HepG2 (cell line): ENCODE results near the gene SSH3. TPM values are rescaled to one million over a fixed set of nuclear protein-coding genes. Genes with fewer than 3 reads are reported as not detected.
A peak's percentile ranks its signal among the peaks of the same experiment; 100 is the strongest.

Source experiments
- ARNT2 ChIP-seq: sonication (generic); formaldehyde crosslinking; IDR thresholded peaks from 2 replicates; pipeline ENCODE4 v1.8.0; 2022; ENCODE audit warnings: mild to moderate bottlenecking, low read depth, missing genetic modification reagents, moderate library complexity
- ATF5 ChIP-seq: sonication (generic); formaldehyde crosslinking; IDR thresholded peaks from 2 replicates; pipeline ENCODE4 v1.4.0; 2020; ENCODE audit warnings: mild to moderate bottlenecking, low read depth, missing genetic modification reagents
- ATF7-NPFF ChIP-seq: sonication (generic); formaldehyde crosslinking; IDR thresholded peaks from 2 replicates; pipeline ENCODE4 v1.8.1; 2023; ENCODE audit warnings: mild to moderate bottlenecking, low read depth, missing genetic modification reagents, moderate library complexity
- CBX1 ChIP-seq: IDR thresholded peaks from one replicate; pipeline ENCODE4 v1.6.1; 2016; ENCODE audit warnings: antibody characterized with exemption, low read depth
- CENPX ChIP-seq: sonication (generic); formaldehyde crosslinking; IDR thresholded peaks from 2 replicates; pipeline ENCODE4 v1.9.0; 2021; ENCODE audit warnings: mild to moderate bottlenecking, missing genetic modification reagents, moderate library complexity
- ELF1 ChIP-seq: sonication (generic); formaldehyde crosslinking; IDR thresholded peaks from 2 replicates; pipeline ENCODE4 v1.4.0; 2020; ENCODE audit warnings: missing genetic modification reagents
- FLYWCH1 ChIP-seq: sonication (generic); formaldehyde crosslinking; IDR thresholded peaks from 2 replicates; pipeline ENCODE4 v1.8.1; 2023; ENCODE audit warnings: mild to moderate bottlenecking, missing genetic modification reagents
- FOXA1 ChIP-seq, 2 experiments: fragments of 450-650 bp in 1 of 2; sonication (generic) in 1 of 2; formaldehyde crosslinking in 1 of 2; IDR thresholded peaks; 2 replicates each; pipeline versions ENCODE4 v1.4.0 to v1.6.1; 2016 to 2020; ENCODE audit warnings: missing genetic modification reagents in 1 of 2
- FOXP1 ChIP-seq, 2 experiments: fragments of 450-650 bp in 1 of 2; IDR thresholded peaks; 2 replicates each; pipeline ENCODE4 v1.6.1; 2017 to 2018; ENCODE audit warnings: antibody characterized with exemption in 1 of 2
- HOXA5 ChIP-seq: sonication (generic); formaldehyde crosslinking; IDR thresholded peaks from 2 replicates; pipeline ENCODE4 v1.4.0; 2020; ENCODE audit warnings: missing genetic modification reagents
- IRF2 ChIP-seq: IDR thresholded peaks from 2 replicates; pipeline ENCODE4 v1.6.1; 2018; ENCODE audit warnings: missing genetic modification reagents, missing compliant biosample characterization
- KAT8 ChIP-seq: IDR thresholded peaks from 2 replicates; pipeline ENCODE4 v1.6.1; 2016; ENCODE audit warnings: missing genetic modification reagents, missing compliant biosample characterization
- MED8 ChIP-seq: sonication (generic); formaldehyde crosslinking; IDR thresholded peaks from 2 replicates; pipeline ENCODE4 v1.8.1; 2023; ENCODE audit warnings: mild to moderate bottlenecking, missing genetic modification reagents; ENCODE audit not compliant: insufficient replicate concordance
- NFKB2 ChIP-seq: sonication (generic); formaldehyde crosslinking; IDR thresholded peaks from 2 replicates; pipeline ENCODE4 v1.4.0; 2020; ENCODE audit warnings: missing genetic modification reagents, borderline replicate concordance
- PAX8 ChIP-seq: sonication (generic); formaldehyde crosslinking; IDR thresholded peaks from 2 replicates; pipeline ENCODE4 v1.8.0; 2022; ENCODE audit warnings: mild to moderate bottlenecking, missing genetic modification reagents, borderline replicate concordance
- SNAPC5 ChIP-seq: sonication (generic); formaldehyde crosslinking; IDR thresholded peaks from 2 replicates; pipeline ENCODE4 v1.8.1; 2023; ENCODE audit warnings: mild to moderate bottlenecking, missing genetic modification reagents, borderline replicate concordance
- SP140L ChIP-seq: sonication (generic); formaldehyde crosslinking; IDR thresholded peaks from 2 replicates; pipeline ENCODE4 v1.4.0; 2020; ENCODE audit warnings: missing genetic modification reagents, borderline replicate concordance
- THAP9 ChIP-seq: sonication (generic); formaldehyde crosslinking; IDR thresholded peaks from 2 replicates; pipeline ENCODE4; 2020; ENCODE audit warnings: missing genetic modification reagents, mild to moderate bottlenecking, borderline replicate concordance
- ZFP82 ChIP-seq: sonication (generic); formaldehyde crosslinking; IDR thresholded peaks from 2 replicates; pipeline ENCODE4 v1.5.1; 2020; ENCODE audit warnings: mild to moderate bottlenecking, missing genetic modification reagents, borderline replicate concordance
- ZFX ChIP-seq: sonication (generic); formaldehyde crosslinking; IDR thresholded peaks from 2 replicates; pipeline ENCODE4 v1.4.0; 2020; ENCODE audit warnings: mild to moderate bottlenecking, low read depth, missing genetic modification reagents, moderate library complexity
- ZIK1 ChIP-seq: sonication (generic); formaldehyde crosslinking; IDR thresholded peaks from 2 replicates; pipeline ENCODE4 v1.5.0; 2020; ENCODE audit warnings: mild to moderate bottlenecking, low read depth, missing genetic modification reagents, borderline replicate concordance
- ZNF251 ChIP-seq: sonication (generic); formaldehyde crosslinking; IDR thresholded peaks from 2 replicates; pipeline ENCODE4 v1.9.0; 2021; ENCODE audit warnings: mild to moderate bottlenecking, missing genetic modification reagents
- ZNF275 ChIP-seq: sonication (generic); formaldehyde crosslinking; IDR thresholded peaks from 2 replicates; pipeline ENCODE4 v1.8.0; 2022; ENCODE audit warnings: missing genetic modification reagents, mild to moderate bottlenecking, inconsistent platforms, borderline replicate concordance
- ZNF451 ChIP-seq: sonication (generic); formaldehyde crosslinking; IDR thresholded peaks from 2 replicates; pipeline ENCODE4 v1.5.0; 2020; ENCODE audit warnings: mild to moderate bottlenecking, missing genetic modification reagents
- ZSCAN29 ChIP-seq: sonication (generic); formaldehyde crosslinking; conservative IDR thresholded peaks from 2 replicates; pipeline ENCODE4 v1.4.0; 2020; ENCODE audit warnings: mild to moderate bottlenecking, missing genetic modification reagents
- polyA plus RNA-seq, 8 experiments: library from polyadenylated mRNA; depleted of rRNA in 3 of 8; stranded (reverse) in 7 of 8; unstranded in 1 of 8; fragments of >200 nt; fragmentation: Illumina TruSeq in 4 of 8; extraction: Trizol in 4 of 8; gene quantifications; 2 replicates each; pipeline versions ENCODE4 v1.2.1 to v1.2.3, GENCODE V29; 2011 to 2016; ENCODE audit warnings: low read depth in 4 of 8, missing spikeins in 1 of 8, mixed read lengths in 1 of 8; ENCODE audit not compliant: insufficient read depth in 1 of 8
- total RNA-seq, 5 experiments: library from RNA; depleted of rRNA; stranded (reverse); fragments of >200 nt; fragmentation: Illumina TruSeq; extraction: Trizol; gene quantifications; 2 replicates each; pipeline ENCODE4 v1.2.3, GENCODE V29; 2016; ENCODE audit warnings: low read depth in 1 of 5

The SSH3 gene
- total and polyA plus RNA-seq, 2 of the 13 experiments (the other 11 are each of a cell fraction or from before 2014, with no cell fraction given) = 12.4 to 18.8 TPM

GRCh38 chr11:67262731-67263675 lies 40.3 kb upstream of the SSH3 start (continued):
- TF ChIP-seq PAX8 (no peak), ATF7-NPFF (CRISPR knock-in tag) (no peak), MED8 (no peak), ZFP82 (no peak), SP140L (CRISPR knock-in tag) (no peak), SNAPC5 (CRISPR knock-in tag) (no peak), ZSCAN29 (CRISPR knock-in tag) (no peak), CENPX (no peak), FOXA1 (IDR thresholded peaks at IDR 0.05) (no peak), FOXA1 (CRISPR knock-in tag; IDR thresholded peaks at IDR 0.05) (no peak), KAT8 (CRISPR knock-in tag) (peak; percentile 87), NFKB2 (CRISPR knock-in tag) (no peak), ZIK1 (CRISPR knock-in tag) (no peak), THAP9 (CRISPR knock-in tag) (no peak; the same call in 1 of the 2 replicates), ZNF451 (CRISPR knock-in tag) (no peak), ARNT2 (CRISPR knock-in tag) (no peak), ZNF275 (no peak), HOXA5 (no peak), IRF2 (peak; percentile 61; the same call in 1 of the 2 replicates), ELF1 (peak; percentile 98), FOXP1 (IDR thresholded peaks at IDR 0.05) (no peak), FOXP1 (CRISPR knock-in tag; IDR thresholded peaks at IDR 0.05) (no peak), FLYWCH1 (CRISPR knock-in tag) (no peak), ZNF251 (CRISPR knock-in tag) (no peak), CBX1 (no peak), ZFX (no peak), ATF5 (CRISPR knock-in tag) (no peak)
